ENCODE data around the gene MLPH. TPM values are rescaled to one million over a fixed set of nuclear protein-coding genes. Genes with fewer than 3 reads are reported as not detected.

MLPH gene
- total and polyA plus RNA-seq, 2 of the 13 experiments (the other 11 are each of a cell fraction or from before 2014, with no cell fraction given), result 0.12 TPM; not detected in 1

- TF ChIP-seq KMT2A (CRISPR knock-in tag; IDR thresholded peaks at IDR 0.05) (peak; percentile 63), DNMT1 (CRISPR knock-in tag; IDR thresholded peaks at IDR 0.05) (no peak), IKZF4 (CRISPR knock-in tag; IDR thresholded peaks at IDR 0.05; ENCODE audit: borderline replicate concordance, low read depth, not compliant biosample characterization) (no peak), SUZ12 (IDR thresholded peaks at IDR 0.05; ENCODE audit: low read depth, low read length) (no peak), ZNF510 (CRISPR knock-in tag; IDR thresholded peaks at IDR 0.05; ENCODE audit: low read depth) (no peak), GTF2F1 (IDR thresholded peaks at IDR 0.05; ENCODE audit: low read length) (no peak), HNRNPLL (IDR thresholded peaks at IDR 0.05; ENCODE audit: low read depth, low read length, poor library complexity, severe bottlenecking) (peak; percentile 35), ZNF530 (CRISPR knock-in tag; IDR thresholded peaks at IDR 0.05; ENCODE audit: low read depth) (no peak), DDIT3 (CRISPR knock-in tag; IDR thresholded peaks at IDR 0.05) (no peak), ZNF550 (CRISPR knock-in tag; IDR thresholded peaks at IDR 0.05; ENCODE audit: borderline replicate concordance) (no peak), ZNF572 (CRISPR knock-in tag; IDR thresholded peaks at IDR 0.05) (0 out of 2 replicates have a peak, but pooled peaks have one; percentile 42), IRF9 (CRISPR knock-in tag; IDR thresholded peaks at IDR 0.05; ENCODE audit: borderline replicate concordance) (0 out of 2 replicates have a peak, but pooled peaks have one; percentile 25), ZNF709 (CRISPR knock-in tag; IDR thresholded peaks at IDR 0.05) (no peak), ZNF724P (CRISPR knock-in tag; IDR thresholded peaks at IDR 0.05; ENCODE audit: borderline replicate concordance) (no peak), IKZF1 (IDR thresholded peaks at IDR 0.05) (no peak), ZHX2 (IDR thresholded peaks at IDR 0.05; ENCODE audit: low read depth) (no peak), ZHX2 (CRISPR knock-in tag; IDR thresholded peaks at IDR 0.05; ENCODE audit: borderline replicate concordance) (no peak), ZNF713 (CRISPR knock-in tag; IDR thresholded peaks at IDR 0.05) (no peak), ZNF468 (CRISPR knock-in tag; IDR thresholded peaks at IDR 0.05) (no peak), YEATS2 (CRISPR knock-in tag; IDR thresholded peaks at IDR 0.05; ENCODE audit: borderline replicate concordance) (peak; percentile 55; the same call in 1 of the 2 replicates), ZNF704 (CRISPR knock-in tag; IDR thresholded peaks at IDR 0.05; ENCODE audit: borderline replicate concordance) (peak; percentile 68; the same call in 1 of the 2 replicates), TRIM24 (CRISPR knock-in tag; IDR thresholded peaks at IDR 0.05) (no peak)
Observed at GRCh38 chr2:237572021-237572741, 85.1 kb downstream of the MLPH start (continued).
